ENCODE data around the gene POM121C.
"Not testable (repeated sequence)": the region's sequence is repeated elsewhere in the genome, so short reads cannot be mapped to it uniquely, and the experiment has no call there.

Gene POM121C

DNA sequence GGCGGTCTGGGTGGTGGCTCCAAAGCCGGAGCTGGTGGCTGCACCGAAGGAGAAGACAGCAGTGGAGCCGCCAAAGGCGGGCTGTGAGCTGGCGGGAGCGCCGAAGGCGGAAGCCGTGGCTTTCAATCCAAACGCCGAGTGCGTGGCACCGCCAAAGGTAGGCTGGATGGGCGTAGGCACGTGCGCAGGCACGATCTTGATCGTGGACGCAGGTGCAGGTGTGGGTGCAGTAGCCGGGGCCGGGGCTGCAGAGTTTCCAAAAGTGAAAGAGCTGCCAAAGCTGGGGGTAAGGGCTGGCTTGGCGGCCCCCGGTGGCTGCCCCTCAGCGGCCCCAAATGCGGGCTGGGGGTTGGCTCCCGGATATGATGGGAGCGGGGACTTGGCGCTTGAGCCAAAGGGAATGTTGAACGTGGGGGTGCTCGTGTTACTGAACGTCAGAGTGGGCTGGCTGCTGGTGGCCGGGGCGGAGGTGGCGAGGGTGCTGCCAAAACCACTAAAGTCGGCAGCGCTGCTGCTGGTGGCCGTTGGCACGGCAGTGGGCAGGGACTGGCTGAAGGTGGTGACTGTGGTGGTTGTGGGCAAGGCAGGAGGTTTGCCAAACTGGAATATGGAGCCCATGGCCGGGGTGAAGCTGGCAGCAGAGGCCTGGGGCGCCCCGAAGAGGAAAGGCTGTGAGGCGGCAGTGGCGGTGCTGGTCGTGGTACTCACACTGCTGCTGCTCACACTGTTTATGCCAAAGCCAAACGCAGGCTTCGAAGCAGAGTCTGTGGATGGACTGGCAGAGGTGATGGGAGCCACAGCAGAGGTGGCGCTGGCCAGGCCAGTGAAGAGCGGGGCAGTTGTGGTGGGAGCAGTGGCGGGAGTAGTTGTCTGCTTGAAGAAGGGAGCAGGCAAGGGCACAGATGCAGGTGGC, 64.0 kb downstream of the POM121C start:
- DNase-seq: not testable (repeated sequence)

DNA sequence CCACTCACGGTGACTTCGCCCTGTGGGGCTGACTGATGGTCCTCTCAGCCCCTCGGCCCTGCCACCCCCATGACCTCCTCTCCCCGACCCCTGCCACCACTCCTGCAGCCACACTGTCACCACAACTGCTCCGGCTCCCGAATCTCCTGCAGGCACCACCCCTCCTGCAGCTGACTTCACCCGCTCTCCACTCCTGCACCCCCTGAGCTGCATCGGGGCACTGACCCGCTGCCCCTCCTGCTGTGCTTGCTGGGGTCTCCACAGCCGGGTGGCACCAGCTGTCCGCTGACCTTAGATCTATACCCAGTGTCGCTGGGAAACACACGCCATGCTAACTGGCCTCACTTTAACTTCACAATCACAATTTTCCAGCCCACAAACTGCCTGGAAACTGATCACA, 65.9 kb downstream of the POM121C start:
- not testable (repeated sequence) for DNase-seq

DNA sequence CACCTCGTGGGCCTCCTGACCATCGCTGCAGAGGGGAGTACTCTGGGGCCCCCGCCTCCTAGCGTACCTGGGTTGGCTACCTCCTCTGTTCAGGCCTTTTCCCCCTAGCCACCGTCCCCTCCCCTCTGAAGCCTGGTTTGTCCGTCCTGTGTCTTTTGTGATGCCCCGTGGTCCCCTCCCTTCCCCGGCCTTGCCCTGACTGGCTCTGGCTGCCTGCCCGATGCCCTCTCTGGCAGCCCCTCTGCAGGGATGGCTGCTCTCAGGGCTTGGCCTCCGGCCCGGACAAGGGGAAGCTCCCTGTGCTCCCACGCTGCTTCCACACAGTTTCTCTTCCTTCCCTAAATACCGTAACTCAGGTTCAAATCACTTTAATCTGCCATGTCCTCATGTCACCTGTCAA, 66.4 kb downstream of the POM121C start:
- not testable (repeated sequence) for DNase-seq

DNA sequence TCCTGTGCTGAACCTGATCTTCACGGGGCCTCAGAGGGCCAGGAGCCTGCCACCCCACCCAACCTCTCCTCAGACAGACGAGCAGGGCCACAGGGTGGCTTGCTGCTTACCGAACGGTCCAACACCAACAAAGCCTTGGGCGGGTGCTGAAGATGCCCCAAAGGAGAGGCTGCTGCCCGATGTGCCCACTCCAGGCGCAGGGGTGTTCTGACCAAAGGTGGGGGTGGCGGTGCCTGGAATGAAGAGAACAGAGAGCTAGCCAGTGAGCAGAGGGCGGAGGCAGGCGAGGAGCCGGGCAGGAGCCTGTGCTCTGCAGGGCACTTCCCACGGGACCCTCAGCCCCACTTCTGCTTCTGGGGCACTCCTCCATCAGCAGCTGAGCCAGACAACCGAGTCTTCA, 66.9 kb downstream of the POM121C start:
- DNase-seq: not testable (repeated sequence)

DNA sequence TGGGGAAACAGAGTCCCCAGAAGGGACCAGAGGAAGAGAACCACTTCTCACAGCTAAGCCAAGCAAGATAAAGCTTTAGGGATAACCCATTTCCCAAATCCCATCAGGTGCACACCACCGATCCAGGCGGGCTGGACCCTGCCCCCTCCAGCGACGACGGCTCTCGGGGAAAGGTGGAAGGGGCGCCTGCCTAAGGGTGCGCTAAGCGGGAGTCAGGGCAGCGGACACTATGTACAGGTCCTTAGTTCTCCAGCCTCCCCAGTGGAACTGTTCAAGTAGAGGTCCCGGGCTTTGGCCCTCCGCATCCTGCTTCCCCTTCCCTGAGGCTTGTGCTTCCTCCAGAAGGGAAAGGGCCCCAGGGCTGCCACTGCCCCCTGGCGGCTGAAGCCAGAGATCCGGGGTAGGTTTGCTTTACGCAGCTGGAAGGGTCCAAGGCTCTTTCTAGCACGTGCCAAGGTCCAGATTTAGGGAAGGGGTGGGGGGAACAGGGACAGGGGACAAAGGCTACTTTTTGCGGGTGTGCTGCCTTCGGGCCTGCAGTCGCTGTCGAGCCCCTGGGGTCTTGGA, 67.7 kb downstream of the POM121C start:
- DNase-seq: not testable (repeated sequence)

DNA sequence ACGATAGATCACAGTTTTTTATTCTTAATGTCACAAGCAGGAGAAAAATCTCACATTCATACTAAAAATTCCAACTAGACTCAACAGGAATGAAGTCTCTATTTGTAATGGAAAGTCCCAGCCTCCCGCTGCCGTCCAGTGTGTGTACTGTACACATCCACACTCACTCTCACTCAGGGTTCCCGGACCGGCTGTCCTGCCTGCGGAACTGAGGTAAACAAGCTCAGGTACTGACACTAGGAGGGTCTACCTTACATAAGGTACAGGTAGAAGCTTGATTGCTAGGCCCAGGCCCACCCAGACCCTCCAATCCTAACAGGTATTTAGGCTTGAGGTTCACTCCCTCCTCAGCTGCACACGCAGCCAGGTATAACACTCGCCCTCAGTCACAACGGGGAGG, 69.3 kb downstream of the POM121C start:
- DNase-seq: not testable (repeated sequence)

DNA sequence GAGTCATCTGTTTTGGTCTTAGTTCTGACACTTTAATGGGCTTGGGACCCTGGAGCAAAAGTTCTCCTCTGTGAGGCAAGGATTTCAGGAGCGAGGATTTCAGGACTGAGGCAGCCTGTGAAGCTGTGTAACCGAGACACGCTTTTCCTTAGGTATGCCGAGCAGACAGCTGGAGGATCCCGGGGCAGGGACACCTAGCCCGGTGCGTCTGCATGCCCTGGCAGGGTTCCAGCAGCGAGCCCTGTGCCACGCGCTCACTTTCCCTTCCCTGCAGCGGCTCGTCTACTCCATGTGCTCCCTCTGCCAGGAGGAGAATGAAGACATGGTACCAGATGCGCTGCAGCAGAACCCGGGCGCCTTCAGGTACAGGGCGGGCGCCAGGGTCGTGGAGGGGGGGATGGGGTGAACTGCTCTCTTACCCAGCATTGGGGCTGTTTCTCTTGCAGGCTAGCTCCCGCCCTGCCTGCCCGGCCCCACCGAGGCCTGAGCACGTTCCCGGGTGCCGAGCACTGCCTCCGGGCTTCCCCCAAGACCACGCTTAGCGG, 70.2 kb downstream of the POM121C start:
- not testable (repeated sequence) for DNase-seq

DNA sequence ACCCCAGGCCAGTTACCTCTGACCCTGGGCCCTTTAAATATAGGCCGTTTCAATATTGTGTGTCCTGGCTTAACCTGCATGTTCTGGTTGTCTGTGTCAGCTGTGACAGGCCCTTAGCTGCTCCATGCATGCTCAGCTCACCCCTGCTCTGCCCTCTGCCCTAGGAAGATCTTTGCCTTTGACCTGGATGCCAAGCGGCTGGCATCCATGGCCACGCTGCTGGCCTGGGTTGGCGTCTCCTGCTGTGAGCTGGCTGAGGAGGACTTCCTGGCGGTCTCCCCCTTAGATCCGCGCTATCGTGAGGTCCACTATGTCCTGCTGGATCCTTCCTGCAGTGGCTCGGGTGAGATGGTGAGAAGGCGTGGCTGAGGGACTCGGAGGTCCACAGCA, 70.7 kb downstream of the POM121C start:
- DNase-seq: not testable (repeated sequence)

DNA sequence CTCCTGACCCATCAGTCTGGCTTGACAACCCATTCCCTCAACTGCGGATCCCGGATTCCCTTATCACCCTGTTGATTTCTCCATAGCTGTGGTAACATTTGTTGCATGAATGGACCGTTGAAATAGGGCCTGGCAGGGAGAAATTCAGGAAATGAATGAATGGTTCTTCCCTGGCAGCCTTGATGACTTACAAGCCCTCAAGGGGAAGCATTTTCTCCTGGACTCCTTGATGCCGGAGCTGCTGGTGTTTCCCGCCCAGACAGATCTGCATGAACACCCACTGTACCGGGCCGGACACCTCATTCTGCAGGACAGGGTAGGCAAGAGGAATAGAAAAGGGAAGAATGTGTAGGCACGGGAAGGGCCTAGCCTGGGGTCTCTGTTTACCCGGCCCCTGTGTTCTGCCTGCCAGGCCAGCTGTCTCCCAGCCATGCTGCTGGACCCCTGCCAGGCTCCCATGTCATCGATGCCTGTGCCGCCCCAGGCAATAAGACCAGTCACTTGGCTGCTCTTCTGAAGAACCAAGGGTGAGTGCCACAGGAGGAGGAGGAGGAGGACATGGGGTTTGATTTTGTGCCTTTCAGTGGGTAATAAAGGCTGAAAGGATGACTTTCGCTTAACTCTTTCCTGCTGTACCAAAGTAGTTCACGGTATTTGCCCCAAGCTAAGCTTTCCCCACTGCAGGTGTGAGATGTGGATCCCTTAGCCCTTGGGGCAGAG, 71.2 kb downstream of the POM121C start:
- peak; percentile 9 for DNase-seq

DNA sequence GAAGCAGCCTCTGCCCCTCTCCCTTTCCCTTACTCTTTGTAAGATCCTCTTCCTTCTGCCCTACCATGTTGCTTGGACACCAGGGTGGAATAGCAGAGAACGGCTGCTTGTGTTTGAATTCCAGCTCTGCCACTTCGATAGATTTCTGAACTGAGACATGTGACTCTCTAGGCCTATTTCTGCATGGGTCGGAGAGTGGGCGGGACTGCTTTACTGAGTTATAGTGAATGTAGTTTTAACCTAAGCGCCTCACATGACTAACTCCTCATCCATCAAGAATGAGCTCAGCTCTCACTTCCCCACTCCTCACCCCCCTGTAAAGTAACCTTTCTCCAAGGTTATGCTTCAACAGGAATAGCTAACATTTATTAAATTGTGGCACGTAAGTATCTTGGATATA, 71.9 kb downstream of the POM121C start:
- not testable (repeated sequence) for DNase-seq

DNA sequence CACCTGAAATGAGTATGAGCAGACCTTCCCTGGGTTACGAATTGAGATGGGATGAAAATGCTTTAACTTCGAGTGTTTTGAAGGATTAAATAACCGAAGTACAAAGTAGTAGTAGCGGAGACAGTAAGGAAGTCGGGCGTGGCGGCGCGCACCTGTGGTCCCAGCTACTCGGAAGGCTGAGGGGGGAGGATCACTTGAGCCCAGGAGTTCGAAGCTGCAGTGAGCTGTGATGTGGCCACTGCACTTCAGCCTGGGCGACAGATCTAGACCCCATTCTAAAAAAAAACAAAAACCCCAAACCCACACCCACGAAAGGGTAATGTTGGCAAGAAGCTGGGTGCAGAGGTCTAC, 75.3 kb downstream of the POM121C start:
- not testable (repeated sequence) for DNase-seq

DNA sequence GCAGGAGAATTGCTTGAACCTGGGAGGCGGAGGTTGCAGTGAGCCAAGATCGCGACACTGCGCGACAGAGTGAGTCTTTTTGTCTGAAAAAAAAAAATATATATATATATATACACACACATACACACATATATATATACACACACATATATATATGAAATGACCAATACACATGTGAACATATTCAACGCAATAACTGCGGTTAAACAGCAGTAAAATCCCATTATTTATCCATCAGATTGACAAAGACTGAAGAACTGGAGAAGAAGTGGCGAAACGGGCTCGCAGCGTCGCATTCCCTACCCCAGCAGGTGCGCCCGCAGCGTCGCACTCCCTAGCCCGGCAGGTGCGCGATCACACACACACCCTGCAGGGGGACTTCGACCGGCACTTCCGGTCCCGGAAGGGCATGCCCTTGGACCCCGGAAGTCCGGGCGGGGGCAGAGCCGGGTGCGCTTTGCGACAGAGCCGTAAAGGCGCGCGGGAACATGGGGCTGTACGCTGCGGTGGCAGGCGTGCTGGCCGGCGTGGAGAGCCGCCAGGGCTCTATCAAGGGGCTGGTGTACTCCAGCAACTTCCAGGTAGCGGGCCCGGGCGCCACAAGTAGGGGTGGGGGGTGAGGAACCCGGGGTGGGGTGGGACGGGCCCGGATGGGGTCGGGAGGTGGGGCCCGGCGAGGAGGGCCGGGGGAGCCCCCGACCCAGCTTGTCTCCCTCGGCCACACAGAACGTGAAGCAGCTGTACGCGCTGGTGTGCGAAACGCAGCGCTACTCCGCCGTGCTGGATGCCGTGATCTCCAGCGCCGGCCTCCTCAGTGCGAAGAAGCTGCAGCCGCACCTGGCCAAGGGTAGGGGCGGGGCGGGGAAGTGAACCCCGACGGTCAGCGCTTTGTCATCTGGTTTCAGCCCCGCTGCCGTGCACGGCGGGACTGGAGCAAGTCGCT, 75.9 kb downstream of the POM121C start:
- not testable (repeated sequence) for DNase-seq

DNA sequence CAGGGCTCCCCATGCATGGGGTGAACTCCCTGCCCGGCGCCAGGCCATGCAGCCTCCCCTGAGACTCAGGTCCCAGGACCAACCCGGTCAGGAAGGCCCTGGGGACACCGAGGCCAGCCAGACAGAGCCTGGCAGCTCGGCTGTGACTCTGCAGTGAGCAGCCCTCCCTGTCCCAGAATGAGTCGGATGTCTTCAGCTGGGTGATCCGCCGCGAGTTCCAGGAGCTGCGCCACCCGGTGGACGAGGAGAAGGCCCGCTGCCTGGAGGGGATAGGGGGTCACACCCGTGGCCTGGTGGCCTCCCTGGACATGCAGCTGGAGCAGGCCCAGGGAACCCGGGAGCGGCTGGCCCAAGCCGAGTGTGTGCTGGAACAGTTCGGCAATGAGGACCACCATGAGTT, 81.4 kb downstream of the POM121C start:
- not testable (repeated sequence) for DNase-seq

DNA sequence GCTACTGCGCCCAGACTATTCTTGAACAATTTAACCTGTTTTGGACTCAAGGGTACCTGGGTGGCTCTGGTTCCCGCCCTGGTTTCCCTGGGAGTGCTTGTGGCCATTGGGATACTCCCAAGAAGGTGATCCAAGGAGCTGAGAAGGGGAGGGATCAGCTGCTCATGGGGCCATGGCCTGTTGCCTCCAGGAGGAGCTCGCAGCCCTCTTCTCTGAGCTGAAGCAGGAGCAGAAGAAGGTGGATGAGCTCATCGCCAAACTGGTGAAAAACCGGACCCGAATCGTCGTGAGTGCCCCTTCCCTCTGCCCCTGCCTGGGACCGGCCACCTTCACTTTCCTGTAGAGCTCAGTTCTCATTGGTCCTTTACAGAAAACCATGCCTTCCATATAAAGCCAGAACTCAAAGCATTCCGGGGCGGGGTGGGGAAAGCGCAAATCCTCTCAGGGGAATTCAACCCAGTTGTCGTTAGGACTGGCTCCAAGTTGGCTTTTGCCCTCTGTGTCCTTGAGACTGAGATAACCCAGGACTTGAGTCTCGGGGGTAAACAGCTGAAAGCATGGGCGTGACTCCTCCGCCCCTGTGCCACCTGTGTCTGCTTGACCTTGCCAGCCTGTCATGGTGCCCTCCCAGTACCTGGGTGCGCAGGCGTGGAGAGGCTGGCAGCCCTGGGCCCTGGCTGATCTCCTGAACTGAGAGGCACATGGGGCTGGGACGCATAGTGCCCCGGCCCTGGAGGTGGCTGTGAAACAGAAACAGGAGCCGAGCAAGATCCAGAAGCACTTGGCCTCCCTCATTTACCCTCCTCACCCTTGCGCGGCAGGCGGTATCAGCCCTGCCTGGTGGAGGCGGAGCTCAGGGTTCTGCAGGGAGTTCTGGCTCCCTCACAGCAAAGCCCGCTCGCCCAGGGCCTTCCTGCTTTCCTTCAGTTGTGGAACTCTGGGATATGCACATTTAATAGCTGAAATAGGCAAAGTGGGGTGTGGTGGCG, 82.3 kb downstream of the POM121C start:
- DNase-seq: not testable (repeated sequence)

DNA sequence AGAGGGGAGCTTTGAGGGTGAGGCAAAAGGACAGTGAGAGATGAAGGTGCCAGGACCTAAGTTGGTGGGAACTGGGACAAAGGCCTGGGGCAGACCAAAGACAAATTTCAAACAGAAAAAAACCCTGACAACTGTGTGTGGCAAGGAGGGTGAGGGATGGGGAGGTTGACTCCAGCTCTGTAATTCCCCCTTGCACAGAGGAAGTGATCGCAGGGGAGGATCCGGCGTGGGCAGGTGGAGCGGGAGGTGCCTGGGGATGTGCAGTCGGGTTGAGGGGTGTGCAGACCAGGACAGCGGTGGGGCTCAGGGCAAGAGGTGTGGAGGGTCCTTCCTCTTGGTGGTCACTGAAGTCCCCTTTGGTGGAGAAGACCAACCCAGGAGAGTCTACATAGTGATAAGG, 85.5 kb downstream of the POM121C start:
- not testable (repeated sequence) for DNase-seq

DNA sequence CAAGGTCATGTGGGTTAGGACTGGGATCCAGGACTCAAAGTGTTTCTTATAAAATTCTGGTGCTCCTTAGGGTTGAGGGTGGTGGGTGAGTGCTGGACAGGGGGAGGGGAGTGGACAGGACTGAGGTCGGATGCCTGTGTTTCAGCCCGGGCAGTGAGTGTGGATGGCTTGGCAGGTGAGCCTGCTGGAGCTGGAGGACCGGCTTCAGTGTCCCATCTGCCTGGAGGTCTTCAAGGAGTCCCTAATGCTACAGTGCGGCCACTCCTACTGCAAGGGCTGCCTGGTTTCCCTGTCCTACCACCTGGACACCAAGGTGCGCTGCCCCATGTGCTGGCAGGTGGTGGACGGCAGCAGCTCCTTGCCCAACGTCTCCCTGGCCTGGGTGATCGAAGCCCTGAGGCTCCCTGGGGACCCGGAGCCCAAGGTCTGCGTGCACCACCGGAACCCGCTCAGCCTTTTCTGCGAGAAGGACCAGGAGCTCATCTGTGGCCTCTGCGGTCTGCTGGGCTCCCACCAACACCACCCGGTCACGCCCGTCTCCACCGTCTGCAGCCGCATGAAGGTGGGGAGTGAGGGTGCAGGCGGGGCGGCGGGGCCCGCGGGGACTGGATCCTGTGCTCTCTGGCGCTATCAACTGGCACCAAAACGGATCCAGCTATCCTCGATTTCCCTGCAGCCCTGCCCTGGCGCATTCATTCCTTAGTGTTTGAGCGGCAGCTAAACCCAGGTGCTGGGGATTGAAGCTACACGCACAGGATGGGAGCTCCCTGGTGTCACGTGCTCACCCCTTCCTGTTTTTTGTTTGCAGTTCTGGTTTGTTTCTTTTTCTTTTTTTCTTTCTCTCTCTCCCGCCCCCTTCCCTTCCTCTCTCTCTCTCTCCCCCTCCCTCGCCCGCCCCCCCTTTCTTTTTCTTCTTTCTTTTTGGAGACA, 87.1 kb downstream of the POM121C start:
- DNase-seq: not testable (repeated sequence)

DNA sequence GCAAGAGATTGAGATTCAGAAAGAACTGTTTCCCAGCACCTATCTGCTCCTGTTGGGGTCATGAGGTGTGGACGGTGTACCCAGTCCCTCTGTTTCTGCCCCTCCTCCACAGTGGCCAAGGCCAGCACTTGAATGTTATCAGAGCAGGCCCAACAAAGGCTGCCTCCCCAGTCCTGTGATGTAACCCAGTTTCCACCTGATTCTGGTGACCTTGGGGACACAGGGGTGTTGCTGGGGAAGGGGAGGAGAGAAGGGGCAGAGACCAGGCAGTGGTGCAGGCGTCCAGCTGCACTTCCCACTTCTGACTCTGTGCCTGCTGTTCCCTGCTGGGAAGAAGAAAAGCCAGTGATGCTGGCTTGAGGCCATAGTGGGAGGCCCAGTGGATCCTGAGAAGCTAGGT, 88.2 kb downstream of the POM121C start:
- DNase-seq: not testable (repeated sequence)

DNA sequence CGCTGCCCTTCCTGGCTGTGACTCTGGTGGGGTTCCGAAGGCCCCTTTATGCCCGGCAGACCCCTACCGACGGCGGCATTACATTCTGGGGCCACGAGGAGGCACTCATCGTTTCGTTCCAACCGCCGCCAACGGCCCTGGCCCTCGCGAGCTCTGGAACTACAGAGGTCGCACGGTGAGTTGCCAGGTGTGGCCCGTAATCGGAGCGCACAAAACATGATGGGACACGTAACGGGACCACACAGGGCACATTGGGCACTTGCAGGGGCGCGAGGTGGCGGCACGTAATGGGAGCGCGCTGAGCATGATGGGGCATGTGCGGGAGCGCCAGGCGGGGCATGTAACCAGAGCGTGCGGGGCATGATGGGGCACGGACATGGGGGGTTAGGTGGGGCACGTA, 90.8 kb downstream of the POM121C start, which contains the start of gene TRIM73:
Gene TRIM73 (plus strand): TSS at position 301 of the 400 bp plus-strand sequence. CDS start 3,305 bp downstream, outside the sequence.
- not testable (repeated sequence) for DNase-seq

DNA sequence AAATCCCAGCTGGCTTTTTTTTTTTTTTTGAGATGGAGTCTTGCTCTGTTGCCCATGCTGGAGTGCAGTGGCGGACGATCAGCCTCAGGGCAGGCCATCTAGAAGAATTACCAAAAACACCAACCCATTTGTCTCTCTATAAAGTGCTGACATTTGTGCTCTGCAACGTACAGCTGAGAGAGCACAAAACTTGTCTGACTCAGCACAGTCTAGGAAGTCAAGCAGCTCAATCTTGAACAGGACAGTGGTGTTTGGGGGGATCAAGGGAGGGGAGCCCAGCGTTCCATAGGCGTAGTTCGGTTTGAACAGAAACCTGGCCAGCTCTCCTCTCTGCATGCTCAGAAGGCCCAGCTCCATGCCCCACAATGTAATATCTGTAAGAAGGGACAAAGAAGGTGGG, 92.9 kb downstream of the POM121C start:
- DNase-seq: not testable (repeated sequence)

Data from inflammatory macrophage treated with lipopolysaccharide for 4 hours (primary cell).